ENCODE measurements around the gene NUDT4.
A peak's percentile ranks its signal among the peaks of the same experiment; 100 is the strongest.

The NUDT4 gene

DNA sequence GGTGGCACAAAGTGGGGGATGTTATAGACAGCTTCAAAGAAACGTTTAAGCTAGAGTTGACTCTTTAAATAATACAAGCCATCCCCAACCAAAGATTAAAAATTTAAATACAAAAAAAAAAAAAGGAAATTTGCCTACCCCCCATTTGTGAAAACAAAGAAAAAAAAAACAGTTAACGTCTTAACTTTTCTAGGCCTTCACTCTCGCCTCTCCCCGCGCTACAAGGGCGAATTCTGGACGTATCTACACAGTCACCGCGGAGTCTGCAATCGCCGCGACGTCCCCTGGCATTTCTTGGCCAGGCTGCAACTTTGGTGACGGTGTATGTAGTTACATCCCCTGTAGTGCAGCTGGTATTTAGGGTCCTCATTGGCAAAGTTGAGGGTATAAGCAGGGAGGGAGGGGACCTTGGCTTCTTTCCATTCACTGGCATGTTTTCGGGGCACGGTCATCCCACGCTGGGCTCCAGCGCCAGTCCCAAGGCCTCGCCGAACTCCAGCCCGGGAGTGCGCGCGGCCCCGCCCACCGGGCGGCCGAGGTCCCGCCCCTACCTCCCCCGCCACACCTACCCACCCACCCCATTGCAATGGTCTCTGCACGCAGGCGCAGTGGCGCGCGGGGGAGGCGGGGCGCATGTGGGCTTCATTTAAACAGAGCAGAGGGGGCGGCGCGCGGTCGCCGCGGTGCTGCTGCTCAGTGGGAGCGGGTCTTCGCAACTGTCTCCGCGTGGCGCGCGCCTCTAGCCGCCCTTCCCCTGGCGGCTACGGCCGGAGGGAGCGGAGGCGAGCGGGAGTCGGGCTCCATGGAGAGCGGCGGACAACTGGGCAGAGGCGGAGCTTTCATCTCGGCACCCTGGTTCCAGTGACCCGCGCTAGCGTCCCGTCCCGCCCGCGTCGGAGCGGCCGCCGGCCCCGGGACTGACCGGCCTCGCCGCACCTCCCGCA, at the start of gene NUDT4:
TSS of gene NUDT4 (plus strand) at position 674 of the 944 bp plus-strand sequence. CDS start 398 bp downstream, outside the sequence.
- DNase-seq (ENCODE audit: low read depth): peak; percentile 94
- TF ChIP-seq, protein P1, sequence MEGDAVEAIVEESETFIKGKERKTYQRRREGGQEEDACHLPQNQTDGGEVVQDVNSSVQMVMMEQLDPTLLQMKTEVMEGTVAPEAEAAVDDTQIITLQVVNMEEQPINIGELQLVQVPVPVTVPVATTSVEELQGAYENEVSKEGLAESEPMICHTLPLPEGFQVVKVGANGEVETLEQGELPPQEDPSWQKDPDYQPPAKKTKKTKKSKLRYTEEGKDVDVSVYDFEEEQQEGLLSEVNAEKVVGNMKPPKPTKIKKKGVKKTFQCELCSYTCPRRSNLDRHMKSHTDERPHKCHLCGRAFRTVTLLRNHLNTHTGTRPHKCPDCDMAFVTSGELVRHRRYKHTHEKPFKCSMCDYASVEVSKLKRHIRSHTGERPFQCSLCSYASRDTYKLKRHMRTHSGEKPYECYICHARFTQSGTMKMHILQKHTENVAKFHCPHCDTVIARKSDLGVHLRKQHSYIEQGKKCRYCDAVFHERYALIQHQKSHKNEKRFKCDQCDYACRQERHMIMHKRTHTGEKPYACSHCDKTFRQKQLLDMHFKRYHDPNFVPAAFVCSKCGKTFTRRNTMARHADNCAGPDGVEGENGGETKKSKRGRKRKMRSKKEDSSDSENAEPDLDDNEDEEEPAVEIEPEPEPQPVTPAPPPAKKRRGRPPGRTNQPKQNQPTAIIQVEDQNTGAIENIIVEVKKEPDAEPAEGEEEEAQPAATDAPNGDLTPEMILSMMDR (IDR thresholded peaks at IDR 0.05; ENCODE audit: insufficient read depth, low read depth, low read length, missing control alignments): no peak
- H3K4me3 ChIP-seq (ENCODE audit: low read length): peak within 1 kb of the TSS; percentile 82

DNA sequence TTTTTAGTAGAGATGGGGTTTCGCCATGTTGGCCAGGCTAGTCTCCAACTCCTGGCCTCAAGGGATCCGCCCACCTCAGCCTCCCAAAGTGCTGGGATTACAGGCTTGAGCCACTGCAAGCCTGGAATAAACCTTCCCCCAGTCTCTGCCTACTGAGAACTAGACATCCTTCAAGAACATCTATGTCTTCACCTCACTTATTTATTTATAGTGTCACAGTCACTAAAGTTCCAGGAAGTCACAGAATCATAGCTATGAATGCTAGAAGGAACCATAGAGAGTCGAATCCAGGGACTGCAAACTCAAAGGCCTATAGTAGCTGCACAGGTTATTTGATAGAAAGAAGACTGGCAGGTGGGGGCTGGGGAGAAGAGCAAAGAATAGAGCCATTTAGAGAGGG, 44.7 kb upstream of the NUDT4 start:
- DNase-seq (ENCODE audit: low read depth): no peak
- no peak overlapping the region for H3K4me3 ChIP-seq (ENCODE audit: low read length)
- TF ChIP-seq, protein P1 (IDR thresholded peaks at IDR 0.05; ENCODE audit: insufficient read depth, low read depth, low read length, missing control alignments): no peak

- DNase-seq (ENCODE audit: low read depth): no peak
- no peak overlapping the region for H3K4me3 ChIP-seq (ENCODE audit: low read length)
- TF ChIP-seq, protein P1 (IDR thresholded peaks at IDR 0.05; ENCODE audit: insufficient read depth, low read depth, low read length, missing control alignments): no peak
Measured at GRCh38 chr12:93333828-93334227, 43.9 kb upstream of the NUDT4 start.

- TF ChIP-seq, protein P1 (IDR thresholded peaks at IDR 0.05; ENCODE audit: insufficient read depth, low read depth, low read length, missing control alignments): no peak
- no peak for DNase-seq (ENCODE audit: low read depth)
- H3K4me3 ChIP-seq (ENCODE audit: low read length): no peak overlapping the region
Measured at GRCh38 chr12:93335603-93336162, 42.0 kb upstream of the NUDT4 start.

GRCh38 chr12:93336291-93336741, 41.4 kb upstream of the NUDT4 start:
- TF ChIP-seq, protein P1 (IDR thresholded peaks at IDR 0.05; ENCODE audit: insufficient read depth, low read depth, low read length, missing control alignments): no peak
- DNase-seq (ENCODE audit: low read depth): no peak
- no peak overlapping the region for H3K4me3 ChIP-seq (ENCODE audit: low read length)

- TF ChIP-seq, protein P1 (IDR thresholded peaks at IDR 0.05; ENCODE audit: insufficient read depth, low read depth, low read length, missing control alignments): no peak
- DNase-seq (ENCODE audit: low read depth): no peak
- no peak overlapping the region for H3K4me3 ChIP-seq (ENCODE audit: low read length)
Measured at GRCh38 chr12:93338598-93338997, 39.1 kb upstream of the NUDT4 start.

Data from epithelial cell of esophagus (primary cell).